ACC112 (cell line): ENCODE measurements around the gene MLXIPL.

ENCODE experiments used
- H2AFZ ChIP-seq: fragments of 200-600 bp; sonication (generic); one replicate; pipeline ENCODE4 v1.6.0; 2017; ENCODE audit warnings: antibody characterized with exemption, low read length; ENCODE audit not compliant: unreplicated experiment
- H3K27ac ChIP-seq: fragments of 200-600 bp; sonication (generic); 2 replicates; pipeline ENCODE4 v1.5.1; 2014; ENCODE audit warnings: low read depth, mild to moderate bottlenecking, antibody characterized with exemption, low read length, moderate library complexity
- H3K27me3 ChIP-seq: fragments of 200-600 bp; sonication (generic); 2 replicates; pipeline ENCODE4 v1.6.1; 2014; ENCODE audit warnings: mild to moderate bottlenecking, antibody characterized with exemption, low read length, moderate library complexity, mixed read lengths; ENCODE audit not compliant: insufficient read depth
- H3K36me3 ChIP-seq: fragments of 200-600 bp; sonication (generic); 2 replicates; pipeline ENCODE4 v1.6.1; 2016; ENCODE audit warnings: mild to moderate bottlenecking, antibody characterized with exemption, low read length, moderate library complexity, mixed read lengths; ENCODE audit not compliant: insufficient read depth
- H3K4me1 ChIP-seq: fragments of 200-600 bp; sonication (generic); one replicate; pipeline ENCODE4 v1.6.1; 2016; ENCODE audit warnings: low read length, mixed read lengths; ENCODE audit not compliant: insufficient read depth, unreplicated experiment, control insufficient read depth
- H3K4me3 ChIP-seq: fragments of 200-600 bp; sonication (generic); 2 replicates; pipeline ENCODE4 v1.5.1; 2014; ENCODE audit warnings: mild to moderate bottlenecking, low read depth, low read length
- H3K79me2 ChIP-seq: fragments of 200-600 bp; sonication (generic); one replicate; pipeline ENCODE4 v1.6.0; 2016; ENCODE audit warnings: low read length; ENCODE audit not compliant: control insufficient read depth, unreplicated experiment, insufficient read depth

Gene MLXIPL, protein sequence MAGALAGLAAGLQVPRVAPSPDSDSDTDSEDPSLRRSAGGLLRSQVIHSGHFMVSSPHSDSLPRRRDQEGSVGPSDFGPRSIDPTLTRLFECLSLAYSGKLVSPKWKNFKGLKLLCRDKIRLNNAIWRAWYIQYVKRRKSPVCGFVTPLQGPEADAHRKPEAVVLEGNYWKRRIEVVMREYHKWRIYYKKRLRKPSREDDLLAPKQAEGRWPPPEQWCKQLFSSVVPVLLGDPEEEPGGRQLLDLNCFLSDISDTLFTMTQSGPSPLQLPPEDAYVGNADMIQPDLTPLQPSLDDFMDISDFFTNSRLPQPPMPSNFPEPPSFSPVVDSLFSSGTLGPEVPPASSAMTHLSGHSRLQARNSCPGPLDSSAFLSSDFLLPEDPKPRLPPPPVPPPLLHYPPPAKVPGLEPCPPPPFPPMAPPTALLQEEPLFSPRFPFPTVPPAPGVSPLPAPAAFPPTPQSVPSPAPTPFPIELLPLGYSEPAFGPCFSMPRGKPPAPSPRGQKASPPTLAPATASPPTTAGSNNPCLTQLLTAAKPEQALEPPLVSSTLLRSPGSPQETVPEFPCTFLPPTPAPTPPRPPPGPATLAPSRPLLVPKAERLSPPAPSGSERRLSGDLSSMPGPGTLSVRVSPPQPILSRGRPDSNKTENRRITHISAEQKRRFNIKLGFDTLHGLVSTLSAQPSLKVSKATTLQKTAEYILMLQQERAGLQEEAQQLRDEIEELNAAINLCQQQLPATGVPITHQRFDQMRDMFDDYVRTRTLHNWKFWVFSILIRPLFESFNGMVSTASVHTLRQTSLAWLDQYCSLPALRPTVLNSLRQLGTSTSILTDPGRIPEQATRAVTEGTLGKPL

DNA sequence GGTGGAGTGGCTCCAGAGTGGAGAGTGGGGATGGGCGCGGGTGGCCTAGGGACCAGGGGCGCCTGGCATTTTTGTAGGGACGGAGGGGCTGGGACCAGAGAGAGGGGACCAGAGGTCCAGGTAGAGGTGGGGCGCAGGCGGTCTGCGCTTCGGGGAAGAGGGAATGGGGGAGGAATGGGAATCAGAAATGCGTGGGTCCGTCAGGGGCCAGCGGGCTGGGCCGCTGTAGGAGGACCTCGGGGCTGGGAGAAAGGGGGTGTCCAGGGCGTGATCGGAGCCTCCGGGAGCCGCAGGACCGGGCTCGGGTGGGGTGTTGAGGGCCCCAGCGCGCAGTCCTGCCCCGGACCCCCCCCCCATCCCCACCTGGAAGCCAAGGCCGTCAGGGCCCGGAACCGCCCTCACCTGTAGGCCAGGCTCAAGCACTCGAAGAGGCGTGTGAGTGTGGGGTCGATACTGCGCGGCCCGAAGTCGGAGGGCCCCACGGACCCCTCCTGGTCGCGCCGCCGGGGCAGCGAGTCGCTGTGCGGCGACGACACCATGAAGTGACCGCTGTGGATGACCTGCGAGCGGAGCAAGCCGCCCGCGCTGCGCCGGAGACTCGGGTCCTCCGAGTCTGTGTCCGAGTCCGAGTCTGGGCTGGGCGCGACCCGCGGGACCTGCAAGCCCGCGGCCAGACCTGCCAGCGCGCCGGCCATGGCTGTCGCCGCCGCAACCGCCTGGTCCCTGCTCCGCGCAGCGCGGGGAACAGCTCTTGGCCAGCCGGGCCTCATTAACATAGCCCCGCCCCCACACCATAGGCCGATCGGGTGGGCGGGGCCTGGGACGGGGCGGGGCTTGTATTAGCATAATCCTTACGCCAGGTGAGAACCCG, at the start of gene MLXIPL:
Gene MLXIPL, minus strand, starts transcription at position 725 of the 871 bp plus-strand sequence. Its CDS starts 30 bp downstream, at position 695.
- H2AFZ ChIP-seq, result no peak within 1 kb of the TSS
- H3K4me3 ChIP-seq, result peak within 1 kb of the TSS; percentile 75
- H3K4me1 ChIP-seq, result peaks cover 16% of the 10 kb centered on the region
- H3K36me3 ChIP-seq, result no peaks in the 10 kb centered on the region
- no peak within 1 kb of the TSS for H3K27ac ChIP-seq
- no peaks in the 10 kb centered on the region for H3K79me2 ChIP-seq
- peaks cover 47% of the 10 kb centered on the region for H3K27me3 ChIP-seq

DNA sequence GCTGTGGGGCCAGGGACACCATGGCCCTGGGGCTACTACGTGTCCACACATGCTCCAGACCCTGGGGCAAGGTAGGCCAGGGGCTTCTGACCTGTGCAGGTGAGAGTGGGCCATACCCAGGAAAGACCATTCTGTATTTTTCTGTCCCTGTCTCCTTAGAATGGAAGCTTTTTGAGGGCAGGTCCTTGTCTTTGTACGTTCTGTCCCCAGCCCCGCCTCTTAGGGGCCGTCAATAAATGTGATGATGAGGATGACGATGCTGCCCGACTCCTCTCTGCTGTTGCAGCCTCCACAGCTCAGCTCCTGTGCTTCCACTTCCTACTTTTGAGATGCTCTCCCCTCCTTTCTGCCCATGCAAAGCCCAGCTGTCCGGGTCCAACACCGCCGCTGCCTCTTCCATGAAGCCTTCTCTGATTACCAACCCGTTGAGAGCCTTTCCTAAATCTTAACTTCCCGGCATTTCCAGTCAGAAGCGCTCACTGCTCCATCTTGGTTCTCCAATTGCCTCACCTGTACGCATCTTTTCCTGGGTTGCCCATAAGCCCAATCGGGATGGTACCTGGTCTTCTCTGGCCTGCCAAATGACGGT, 47.6 kb upstream of the MLXIPL start:
- Histone ChIP-seq H3K4me3 (no peak overlapping the region), H3K27ac (no peak overlapping the region), H2AFZ (no peak overlapping the region), H3K4me1 (peaks cover 6% of the 10 kb centered on the region), H3K27me3 (no peaks in the 10 kb centered on the region), H3K79me2 (no peaks in the 10 kb centered on the region), H3K36me3 (no peaks in the 10 kb centered on the region)

DNA sequence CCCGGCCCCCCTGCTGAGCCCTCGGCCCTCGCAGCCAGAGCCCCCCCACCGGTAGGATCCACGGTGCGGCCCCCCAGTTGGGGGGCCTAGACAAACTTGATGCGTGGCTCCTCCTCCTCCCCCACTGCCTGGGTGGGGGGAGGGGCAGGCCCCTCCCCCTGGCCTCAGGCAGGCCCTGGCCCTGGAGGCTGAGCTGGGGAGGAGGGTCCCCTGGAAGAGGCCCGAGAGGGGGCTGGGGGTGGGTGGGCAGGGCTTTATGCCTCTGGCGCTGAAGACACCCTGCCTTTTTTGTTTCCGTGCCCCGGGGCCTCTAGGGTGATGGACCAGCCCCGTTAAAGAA, 47.0 kb upstream of the MLXIPL start:
- no peak overlapping the region for H3K4me3 ChIP-seq
- H3K4me1 ChIP-seq, result peaks cover 6% of the 10 kb centered on the region
- H2AFZ ChIP-seq, result no peak overlapping the region
- no peaks in the 10 kb centered on the region for H3K79me2 ChIP-seq
- no peak overlapping the region for H3K27ac ChIP-seq
- no peaks in the 10 kb centered on the region for H3K36me3 ChIP-seq
- H3K27me3 ChIP-seq, result no peaks in the 10 kb centered on the region

DNA sequence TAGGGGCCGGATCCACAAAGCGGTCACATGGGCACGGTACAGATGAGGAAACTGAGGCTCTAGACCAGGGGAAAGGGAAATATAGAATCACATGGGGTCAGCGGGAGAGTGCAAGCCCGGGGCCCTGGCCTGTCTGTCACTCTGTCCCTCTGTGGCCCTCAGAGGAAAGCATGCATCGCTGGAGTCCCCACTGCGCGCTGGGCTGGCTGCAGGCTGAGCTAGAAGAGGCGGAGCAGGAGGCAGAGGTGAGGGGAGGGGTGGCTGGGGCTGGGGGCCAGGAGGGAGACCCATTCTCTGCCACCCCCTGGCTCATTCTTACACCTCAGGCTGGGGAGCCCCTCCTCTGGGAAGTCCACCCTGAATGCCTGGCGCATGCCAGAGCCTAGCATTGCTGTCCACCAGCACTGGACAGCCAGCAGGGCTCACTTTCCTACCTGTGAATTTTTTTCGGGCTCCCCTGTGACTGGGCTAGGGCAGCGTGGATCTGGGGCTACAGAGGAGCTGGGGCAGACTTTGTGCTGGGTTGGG, 45.6 kb upstream of the MLXIPL start:
- Histone ChIP-seq H3K4me1 (peaks cover 6% of the 10 kb centered on the region), H3K4me3 (no peak overlapping the region), H3K36me3 (no peaks in the 10 kb centered on the region), H3K27me3 (0 out of 2 replicates have a peak, but pooled peaks cover 4% of the 10 kb centered on the region), H3K79me2 (no peaks in the 10 kb centered on the region), H3K27ac (no peak overlapping the region), H2AFZ (no peak overlapping the region)

DNA sequence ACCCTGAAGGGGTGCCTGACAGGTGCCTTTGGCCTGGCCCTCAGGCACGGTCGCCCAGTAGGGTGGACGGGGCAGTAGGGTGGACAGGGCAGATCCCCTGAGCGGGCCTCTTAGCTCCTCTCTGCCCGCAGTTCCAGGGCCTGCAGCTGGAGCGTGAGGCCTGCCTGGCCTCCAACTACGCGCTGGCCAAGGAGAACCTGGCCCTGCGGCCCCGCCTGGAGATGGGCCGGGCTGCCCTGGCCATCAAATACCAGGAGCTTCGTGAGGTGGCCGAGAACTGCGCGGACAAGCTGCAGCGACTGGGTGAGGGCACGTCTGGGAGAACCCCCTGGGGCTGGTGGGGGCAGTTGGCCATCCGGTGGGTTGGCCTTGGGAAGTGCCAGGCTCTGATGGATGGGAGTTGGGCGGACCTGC, 45.0 kb upstream of the MLXIPL start:
- H3K4me1 ChIP-seq, result peaks cover 6% of the 10 kb centered on the region
- H3K79me2 ChIP-seq, result no peaks in the 10 kb centered on the region
- no peak overlapping the region for H3K4me3 ChIP-seq
- no peak overlapping the region for H3K27ac ChIP-seq
- H3K27me3 ChIP-seq, result 0 out of 2 replicates have a peak, but pooled peaks cover 4% of the 10 kb centered on the region
- no peaks in the 10 kb centered on the region for H3K36me3 ChIP-seq
- H2AFZ ChIP-seq, result no peak overlapping the region

DNA sequence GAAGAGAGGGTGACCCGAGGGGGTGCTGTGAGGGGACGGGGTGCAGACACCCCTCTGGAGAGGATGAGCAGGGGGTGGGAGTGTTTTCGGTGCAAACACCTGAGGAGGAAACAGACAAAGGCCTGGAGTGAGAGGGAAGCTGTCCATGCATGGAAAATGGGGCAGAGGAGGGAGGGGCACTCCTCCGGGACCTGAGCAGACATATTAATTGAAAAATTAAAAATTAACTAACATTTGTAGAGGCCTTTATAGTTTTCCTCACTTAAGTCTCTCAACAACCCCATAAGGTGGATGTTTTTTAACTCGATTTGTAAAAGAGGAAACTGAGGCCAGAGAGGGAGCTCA, 44.5 kb upstream of the MLXIPL start:
- Histone ChIP-seq H3K4me1 (peaks cover 6% of the 10 kb centered on the region), H3K4me3 (peak overlapping the region; percentile 73), H2AFZ (no peak overlapping the region), H3K27ac (no peak overlapping the region), H3K27me3 (0 out of 2 replicates have a peak, but pooled peaks cover 4% of the 10 kb centered on the region), H3K36me3 (no peaks in the 10 kb centered on the region), H3K79me2 (no peaks in the 10 kb centered on the region)

DNA sequence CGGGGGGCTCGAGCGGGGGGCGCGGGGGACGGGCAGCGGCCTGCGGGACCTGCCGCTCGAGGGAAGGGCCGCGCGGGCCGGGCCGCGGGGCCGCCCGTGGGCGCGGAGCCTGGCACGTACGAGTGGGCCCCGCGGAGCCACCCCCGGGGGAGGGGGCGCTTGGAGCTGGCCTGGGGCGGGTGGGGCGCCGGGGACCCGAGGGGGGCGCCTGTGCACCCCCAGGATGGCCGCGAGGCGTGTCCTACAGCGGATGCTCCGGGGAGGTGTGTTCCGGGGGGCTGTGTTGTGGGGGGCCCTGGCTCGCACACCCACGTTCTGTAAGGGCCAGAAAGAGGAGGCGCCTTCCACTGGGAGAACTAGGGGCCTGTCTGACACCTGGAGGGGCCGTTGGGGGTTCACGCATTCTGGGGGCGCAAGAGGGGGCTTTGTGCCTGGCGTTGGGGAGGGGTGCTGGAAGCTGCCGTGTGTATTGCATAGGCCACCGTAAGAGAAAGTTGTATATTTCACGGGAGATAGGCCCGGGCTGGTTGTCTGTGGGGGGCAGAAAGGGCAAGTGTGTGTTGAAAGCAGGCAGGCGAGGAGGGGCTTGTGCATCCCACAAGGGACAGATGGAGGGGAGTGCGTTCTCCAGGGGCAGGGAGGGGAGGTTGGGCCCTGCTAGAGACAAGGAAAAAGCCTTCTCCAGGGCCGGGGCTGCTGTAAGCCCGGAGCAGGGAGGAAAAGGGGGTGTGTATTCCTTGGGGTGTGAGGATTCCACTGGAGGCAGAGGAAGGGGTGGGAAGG, 44.0 kb upstream of the MLXIPL start:
- H3K27me3 ChIP-seq, result 0 out of 2 replicates have a peak, but pooled peaks cover 4% of the 10 kb centered on the region
- H3K4me1 ChIP-seq, result peaks cover 6% of the 10 kb centered on the region
- no peak overlapping the region for H3K27ac ChIP-seq
- peak overlapping the region; percentile 73 for H3K4me3 ChIP-seq
- H2AFZ ChIP-seq, result peak overlapping the region; percentile 85
- no peaks in the 10 kb centered on the region for H3K36me3 ChIP-seq
- H3K79me2 ChIP-seq, result no peaks in the 10 kb centered on the region

DNA sequence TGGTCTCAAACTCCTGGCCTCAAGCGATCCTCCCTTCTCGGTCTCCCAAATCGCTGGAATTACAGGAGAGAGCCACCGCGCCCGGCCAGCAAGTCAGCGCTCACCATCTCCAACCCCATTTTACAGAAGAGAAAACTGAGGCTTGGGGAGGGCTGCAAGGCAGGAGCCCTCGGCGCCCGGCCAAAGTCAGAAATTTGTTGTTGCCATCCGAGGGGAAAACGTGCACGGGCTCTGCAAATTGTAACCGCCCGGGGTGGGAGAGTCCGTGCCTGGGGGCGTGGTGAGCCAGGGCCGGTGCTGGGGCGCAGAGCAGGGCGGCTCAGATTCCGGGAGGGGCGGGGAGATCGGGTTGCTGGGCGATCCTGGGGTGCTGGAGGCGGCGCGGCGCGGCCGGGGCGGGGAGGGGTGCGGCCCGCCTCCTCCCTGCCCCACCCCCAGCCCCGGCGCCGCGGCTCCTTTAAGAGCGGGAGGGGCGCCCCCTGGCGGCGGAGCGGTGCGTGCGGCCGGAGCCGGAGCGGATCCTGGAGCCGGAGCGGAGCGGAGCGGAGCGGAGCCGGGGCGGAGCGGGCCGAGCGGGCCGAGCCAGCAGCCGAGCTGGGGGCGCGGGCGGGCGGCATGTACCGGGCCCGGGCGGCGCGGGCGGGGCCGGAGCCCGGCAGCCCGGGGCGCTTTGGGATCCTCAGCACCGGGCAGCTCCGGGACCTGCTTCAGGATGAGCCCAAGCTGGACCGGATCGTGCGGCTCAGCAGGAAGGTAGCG, 43.2 kb upstream of the MLXIPL start, which contains the start of gene VPS37D:
Gene VPS37D, plus strand, starts transcription at position 488 of the 759 bp plus-strand sequence. Its CDS starts 128 bp downstream, at position 616.
- no peaks in the 10 kb centered on the region for H3K36me3 ChIP-seq
- no peaks in the 10 kb centered on the region for H3K79me2 ChIP-seq
- peak within 1 kb of the TSS; percentile 73 for H3K4me3 ChIP-seq
- peaks cover 6% of the 10 kb centered on the region for H3K4me1 ChIP-seq
- H3K27me3 ChIP-seq, result 0 out of 2 replicates have a peak, but pooled peaks cover 4% of the 10 kb centered on the region
- no peak within 1 kb of the TSS for H3K27ac ChIP-seq
- H2AFZ ChIP-seq, result peak within 1 kb of the TSS; percentile 85

DNA sequence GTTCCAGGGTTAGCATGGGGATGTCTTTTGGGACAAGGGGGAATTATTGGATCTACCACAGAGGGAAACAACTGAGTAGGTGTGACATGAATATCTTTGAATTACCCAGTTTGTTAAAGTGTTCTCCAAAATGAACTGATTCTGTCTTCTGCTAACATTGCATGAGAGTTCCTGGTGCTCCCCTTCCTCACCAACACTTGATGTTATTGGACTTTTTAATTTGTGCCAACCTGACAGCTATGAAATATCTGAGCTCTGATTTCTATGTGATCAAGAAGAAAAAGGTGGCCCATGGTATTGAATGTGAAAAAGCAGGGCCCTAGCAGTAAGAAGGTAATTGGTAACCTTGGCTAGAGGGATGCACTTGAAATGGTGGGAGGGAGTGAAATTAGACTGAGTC, 38.7 kb upstream of the MLXIPL start:
- no peaks in the 10 kb centered on the region for H3K36me3 ChIP-seq
- no peaks in the 10 kb centered on the region for H3K4me1 ChIP-seq
- H3K27ac ChIP-seq, result no peak overlapping the region
- H2AFZ ChIP-seq, result no peak overlapping the region
- 0 out of 2 replicates have a peak, but pooled peaks cover 4% of the 10 kb centered on the region for H3K27me3 ChIP-seq
- no peak overlapping the region for H3K4me3 ChIP-seq
- no peaks in the 10 kb centered on the region for H3K79me2 ChIP-seq
